Activated CD4-positive, alpha-beta memory T cell treated with anti-CD3 and anti-CD28 coated beads for 36 hours (primary cell): Measurements from ENCODE around the gene FAM117B. TPM values are rescaled to one million over a fixed set of nuclear protein-coding genes. Genes with fewer than 3 reads are reported as not detected.
"Not testable (repeated sequence)": the region's sequence is repeated elsewhere in the genome, so short reads cannot be mapped to it uniquely, and the experiment has no call there.

Source experiments
- CTCF ChIA-PET: fragments of 350-600 bp; sonication (Branson Sonifier 250); formaldehyde crosslinking; loops from one replicate; lab custom pipeline; 2021; ENCODE audit warnings: antibody characterized with exemption, inconsistent platforms; lab: Charles Lee
- POLR2A ChIA-PET: fragments of 350-600 bp; sonication (Branson Sonifier 250); formaldehyde crosslinking; loops from one replicate; lab custom pipeline; 2021; ENCODE audit warnings: antibody characterized with exemption; lab: Charles Lee
- DNase-seq: peaks from one replicate; pipeline ENCODE4 v3.0.0-alpha.2; 2020
- H3K27ac Mint-ChIP-seq: one replicate; pipeline ENCODE4 v1.8.0; 2021; ENCODE audit warnings: mixed read lengths
- H3K27me3 Mint-ChIP-seq: one replicate; pipeline ENCODE4 v1.8.0; 2021; ENCODE audit warnings: mixed read lengths
- H3K36me3 Mint-ChIP-seq: one replicate; pipeline ENCODE4 v1.8.0; 2021; ENCODE audit warnings: mixed read lengths
- H3K4me1 Mint-ChIP-seq: one replicate; pipeline ENCODE4 v1.8.0; 2021; ENCODE audit warnings: low read depth, mixed read lengths
- H3K4me3 Mint-ChIP-seq: one replicate; pipeline ENCODE4 v1.8.0; 2021; ENCODE audit warnings: mild to moderate bottlenecking, mixed read lengths
- H3K9me3 Mint-ChIP-seq: one replicate; pipeline ENCODE4 v1.8.0; 2021; ENCODE audit warnings: mixed read lengths
- intact Hi-C: fragments of 100-400 bp; cut with micrococcal nuclease; formaldehyde crosslinking; loops from one replicate; pipeline ENCODE4 v1.15.1; 2023
- total RNA-seq, 2 experiments: library from RNA; stranded (reverse); gene quantifications; one replicate each; pipeline ENCODE4 v1.2.3, GENCODE V29; 2021

Gene FAM117B
- total RNA-seq, 2 experiments from 2014 or later: 5.8 to 5.9 TPM

DNA sequence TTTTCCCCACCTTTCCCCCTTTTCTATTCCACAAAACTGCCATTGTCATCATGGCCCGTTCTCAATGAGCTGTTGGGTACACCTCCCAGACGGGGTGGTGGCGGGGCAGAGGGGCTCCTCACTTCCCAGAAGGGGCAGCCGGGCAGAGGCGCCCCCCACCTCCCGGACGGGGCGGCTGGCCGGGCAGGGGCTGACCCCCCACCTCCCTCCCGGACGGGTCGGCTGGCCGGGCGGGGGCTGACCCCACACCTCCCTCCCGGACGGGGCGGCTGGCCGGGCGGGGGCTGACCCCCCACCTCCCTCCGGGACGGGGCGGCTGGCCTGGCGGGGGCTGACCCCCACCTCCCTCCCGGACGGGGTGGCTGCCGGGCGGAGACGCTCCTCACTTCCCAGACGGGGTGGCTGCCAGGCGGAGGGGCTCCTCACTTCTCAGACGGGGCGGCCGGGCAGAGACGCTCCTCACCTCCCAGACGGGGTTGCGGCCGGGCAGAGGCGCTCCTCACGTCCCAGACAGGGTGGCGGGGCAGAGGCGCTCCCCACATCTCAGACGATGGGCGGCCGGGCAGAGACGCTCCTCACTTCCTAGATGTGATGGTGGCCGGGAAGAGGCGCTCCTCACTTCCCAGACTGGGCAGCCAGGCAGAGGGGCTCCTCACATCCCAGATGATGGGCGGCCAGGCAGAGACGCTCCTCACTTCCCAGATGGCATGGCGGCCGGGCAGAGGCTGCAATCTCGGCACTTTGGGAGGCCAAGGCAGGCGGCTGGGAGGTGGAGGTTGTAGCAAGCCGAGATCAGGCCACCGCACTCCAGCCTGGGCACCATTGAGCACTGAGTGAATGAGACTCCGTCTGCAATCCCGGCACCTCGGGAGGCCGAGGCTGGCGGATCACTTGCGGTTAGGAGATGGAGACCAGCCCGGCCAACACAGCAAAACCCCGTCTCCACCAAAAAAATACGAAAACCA is 80.5 kb downstream of the FAM117B start:
- H3K27me3 Mint-ChIP-seq, H3K27ac Mint-ChIP-seq, H3K4me3 Mint-ChIP-seq, DNase-seq, CTCF ChIA-PET, POLR2A ChIA-PET, intact Hi-C loops: not testable (repeated sequence)
- Mint-ChIP-seq H3K9me3 (peaks cover 35% of the 10 kb centered on the region), H3K36me3 (peaks cover 30% of the 10 kb centered on the region), H3K4me1 (peaks cover 23% of the 10 kb centered on the region)

GRCh38 chr2:202716114-202716718 is 81.4 kb downstream of the FAM117B start:
- H3K27ac Mint-ChIP-seq: no peak overlapping the region
- no peak for DNase-seq

GRCh38 chr2:202716953-202717597 is 82.3 kb downstream of the FAM117B start:
- Mint-ChIP-seq H3K9me3 (peaks cover 28% of the 10 kb centered on the region), H3K4me1 (peaks cover 18% of the 10 kb centered on the region), H3K36me3 (peaks cover 27% of the 10 kb centered on the region), H3K4me3 (no peak overlapping the region), H3K27me3 (no peaks in the 10 kb centered on the region), H3K27ac (no peak overlapping the region)
- POLR2A ChIA-PET: no interaction called here
- CTCF ChIA-PET: no interaction called here
- intact Hi-C loops: no loop called here
- DNase-seq: no peak

More at GRCh38 chr2:202716114-202716718, 81.4 kb downstream of the FAM117B start:
- intact Hi-C loops: no loop called here
- POLR2A ChIA-PET: no interaction called here
- Mint-ChIP-seq H3K9me3 (peaks cover 35% of the 10 kb centered on the region), H3K4me1 (peaks cover 23% of the 10 kb centered on the region), H3K36me3 (peaks cover 30% of the 10 kb centered on the region), H3K27me3 (no peaks in the 10 kb centered on the region), H3K4me3 (no peak overlapping the region)
- CTCF ChIA-PET: no interaction called here

DNA sequence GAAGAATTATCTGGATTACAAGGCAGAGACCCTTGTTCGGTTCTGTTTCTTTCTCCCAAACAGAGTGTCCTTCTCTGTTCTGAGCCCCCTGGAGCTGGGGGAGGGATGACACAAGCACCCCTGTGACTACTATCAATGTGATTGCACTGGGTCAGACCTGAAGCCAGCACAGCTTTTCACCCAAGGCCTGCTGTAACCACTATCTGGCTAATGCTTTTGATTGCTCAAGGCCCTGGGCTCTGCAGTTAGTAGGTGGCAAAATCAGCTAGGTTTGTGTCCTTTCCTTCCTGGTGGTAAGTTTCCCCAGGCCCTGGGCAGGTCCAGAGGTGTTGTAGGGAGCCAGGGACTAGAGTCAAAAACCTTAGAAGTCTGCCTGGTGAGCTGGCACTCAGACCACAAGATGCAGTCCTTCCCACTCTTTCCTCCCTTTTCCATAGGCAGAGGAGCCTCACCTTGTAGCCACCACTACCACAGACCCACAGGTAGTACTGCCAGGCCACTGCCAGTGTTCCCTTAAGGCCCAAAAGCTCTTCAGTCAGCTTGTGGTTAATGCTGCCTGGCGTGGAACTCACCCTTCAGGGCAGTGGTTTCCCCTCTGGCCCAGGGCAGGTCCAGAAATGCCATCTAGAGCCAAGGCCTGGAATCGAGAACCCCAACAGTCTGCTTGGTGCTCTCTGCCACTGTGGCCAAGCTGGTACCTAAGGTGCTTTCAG is 83.0 kb downstream of the FAM117B start:
- no peak overlapping the region for H3K4me3 Mint-ChIP-seq
- DNase-seq: peak; percentile 16
- no peaks in the 10 kb centered on the region for H3K27me3 Mint-ChIP-seq
- ChIA-PET CTCF (interaction anchor here (1.9 kb wide), 1 partner anchor 129 kb away, joined by 4 read pairs; no protein-coding TSS in a partner anchor), POLR2A (no interaction called here)
- H3K4me1 Mint-ChIP-seq: peaks cover 16% of the 10 kb centered on the region
- peaks cover 22% of the 10 kb centered on the region for H3K36me3 Mint-ChIP-seq
- intact Hi-C loops: no loop called here
- H3K9me3 Mint-ChIP-seq: peaks cover 23% of the 10 kb centered on the region
- no peak overlapping the region for H3K27ac Mint-ChIP-seq

DNA sequence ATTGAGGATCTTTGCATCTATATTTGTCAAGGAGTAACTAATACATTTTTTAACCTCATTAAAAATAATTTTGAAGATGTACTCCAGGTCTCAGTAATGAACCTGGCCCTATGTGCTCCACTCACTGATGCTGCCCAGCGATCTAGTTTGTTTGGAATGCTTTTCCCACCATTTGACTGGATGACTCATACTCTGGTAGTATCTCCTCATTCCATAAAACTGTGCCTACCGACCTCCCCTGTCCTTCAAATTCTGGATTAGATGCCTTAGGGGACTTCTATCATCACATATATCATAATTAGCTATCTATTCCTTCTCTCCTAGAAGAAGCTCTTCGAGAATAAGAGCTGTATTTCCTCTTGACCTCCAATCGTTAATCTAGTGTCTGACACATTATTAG is 83.8 kb downstream of the FAM117B start:
- Mint-ChIP-seq H3K9me3 (peaks cover 15% of the 10 kb centered on the region), H3K27ac (no peak overlapping the region), H3K4me1 (peaks cover 16% of the 10 kb centered on the region), H3K27me3 (no peaks in the 10 kb centered on the region), H3K4me3 (no peak overlapping the region), H3K36me3 (peaks cover 13% of the 10 kb centered on the region)
- CTCF ChIA-PET: interaction anchor here (0.5 to 1.9 kb wide), 2 partner anchors 33 to 130 kb away, joined by 3 to 4 read pairs; no protein-coding TSS in a partner anchor
- DNase-seq: no peak
- intact Hi-C loops: no loop called here
- POLR2A ChIA-PET: interaction anchor here (0.6 kb wide), 1 partner anchor 41 kb away, joined by 3 read pairs; no protein-coding TSS in a partner anchor

DNA sequence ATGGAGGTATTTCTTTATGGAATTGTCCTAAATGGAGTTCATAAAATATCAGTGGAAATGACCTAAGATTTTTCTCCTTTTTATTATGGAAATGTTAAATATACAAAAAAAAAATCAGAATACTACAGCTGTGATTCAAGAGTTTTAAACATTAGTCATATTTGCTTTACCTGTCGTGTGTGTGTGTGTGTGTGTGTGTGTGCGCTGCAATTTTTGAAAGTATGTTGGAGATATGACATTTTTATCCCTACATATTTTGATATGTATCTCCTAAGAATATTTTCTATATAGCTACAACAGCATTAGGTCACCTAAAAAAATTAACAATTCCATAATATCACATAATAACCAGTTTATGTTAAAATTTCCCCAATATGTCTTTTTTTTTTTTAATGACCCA is 85.5 kb downstream of the FAM117B start:
- H3K4me1 Mint-ChIP-seq: peaks cover 16% of the 10 kb centered on the region

DNA sequence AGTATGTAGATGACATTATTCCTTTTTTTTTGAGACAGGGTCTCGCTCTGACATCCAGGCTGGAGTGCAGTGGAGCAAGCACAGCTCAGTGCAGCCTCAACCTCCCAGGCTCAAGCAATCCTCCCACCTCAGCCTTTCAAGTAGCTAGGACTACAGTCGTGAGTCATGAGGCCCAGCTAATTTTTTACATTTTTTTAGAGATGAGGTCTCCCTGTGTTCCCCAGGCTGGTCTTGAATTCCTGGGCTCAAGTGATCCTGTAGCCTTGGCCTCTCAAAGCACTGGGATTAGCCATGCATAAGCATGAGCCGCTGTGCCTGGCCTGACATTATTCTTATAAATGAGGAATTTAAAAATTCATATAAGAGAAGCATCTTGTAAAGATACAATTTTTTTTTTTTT is 86.9 kb downstream of the FAM117B start:
- POLR2A ChIA-PET: no interaction called here
- CTCF ChIA-PET: no interaction called here
- Mint-ChIP-seq H3K27me3 (no peaks in the 10 kb centered on the region), H3K27ac (no peak overlapping the region), H3K9me3 (peaks cover 5% of the 10 kb centered on the region), H3K4me1 (peaks cover 16% of the 10 kb centered on the region), H3K36me3 (peaks cover 11% of the 10 kb centered on the region), H3K4me3 (no peak overlapping the region)
- intact Hi-C loops: no loop called here
- no peak for DNase-seq

More for the DNA sequence above, 85.5 kb downstream of the FAM117B start:
- Mint-ChIP-seq H3K9me3 (peaks cover 15% of the 10 kb centered on the region), H3K4me3 (no peak overlapping the region), H3K27me3 (no peaks in the 10 kb centered on the region), H3K36me3 (peaks cover 13% of the 10 kb centered on the region), H3K27ac (no peak overlapping the region)
- ChIA-PET POLR2A (no interaction called here), CTCF (no interaction called here)
- intact Hi-C loops: no loop called here
- no peak for DNase-seq

DNA sequence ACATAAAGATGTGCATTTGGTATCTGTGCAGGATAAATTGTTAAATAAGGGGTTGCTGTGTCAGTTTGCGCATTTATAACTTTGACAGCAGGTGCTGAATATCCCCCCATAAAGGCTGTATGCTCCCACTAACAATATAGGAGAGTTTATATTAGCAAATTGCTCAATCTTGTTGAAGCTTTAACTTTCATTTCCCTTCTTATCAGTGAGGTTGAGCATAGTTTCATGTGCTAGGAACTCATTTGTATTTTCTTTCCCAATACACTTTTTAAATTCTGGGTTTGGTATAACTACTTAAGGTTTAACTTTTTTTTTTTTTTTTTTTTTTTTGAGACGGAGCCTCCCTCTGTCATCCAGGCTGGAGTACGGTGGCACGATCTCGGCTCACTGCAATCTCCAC is 89.0 kb downstream of the FAM117B start:
- ChIA-PET POLR2A (no interaction called here), CTCF (no interaction called here)
- Mint-ChIP-seq H3K27ac (no peak overlapping the region), H3K4me3 (no peak overlapping the region), H3K36me3 (peaks cover 14% of the 10 kb centered on the region), H3K4me1 (peaks cover 3% of the 10 kb centered on the region), H3K27me3 (no peaks in the 10 kb centered on the region), H3K9me3 (no peaks in the 10 kb centered on the region)
- intact Hi-C loops: no loop called here
- no peak for DNase-seq

GRCh38 chr2:202726070-202726469 is 91.3 kb downstream of the FAM117B start:
- ChIA-PET CTCF (no interaction called here), POLR2A (no interaction called here)
- Mint-ChIP-seq H3K27ac (no peak overlapping the region), H3K9me3 (no peaks in the 10 kb centered on the region), H3K4me3 (no peak overlapping the region), H3K27me3 (no peaks in the 10 kb centered on the region), H3K36me3 (peaks cover 26% of the 10 kb centered on the region), H3K4me1 (no peaks in the 10 kb centered on the region)
- intact Hi-C loops: no loop called here
- no peak for DNase-seq

DNA sequence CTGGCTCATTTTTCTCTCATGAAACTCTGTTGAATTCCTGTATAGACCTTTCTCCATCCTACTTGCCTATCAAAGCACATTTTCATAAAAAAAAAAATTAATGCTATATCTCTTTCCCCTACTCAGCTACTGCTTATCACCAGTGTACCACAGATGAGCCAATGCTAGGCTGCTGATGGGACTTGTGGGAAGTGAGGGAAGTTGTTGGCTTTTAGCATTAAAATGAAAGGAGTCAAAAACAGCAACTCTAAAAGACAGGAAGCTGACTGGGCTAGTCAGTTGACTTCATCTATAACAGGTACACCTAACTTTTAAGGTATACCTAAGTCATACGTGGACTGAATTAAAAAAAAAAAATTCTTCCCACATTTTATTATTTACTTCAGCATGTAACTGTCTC is 102.1 kb downstream of the FAM117B start:
- intact Hi-C loops: no loop called here
- peaks cover 35% of the 10 kb centered on the region for H3K36me3 Mint-ChIP-seq
- POLR2A ChIA-PET: no interaction called here

DNA sequence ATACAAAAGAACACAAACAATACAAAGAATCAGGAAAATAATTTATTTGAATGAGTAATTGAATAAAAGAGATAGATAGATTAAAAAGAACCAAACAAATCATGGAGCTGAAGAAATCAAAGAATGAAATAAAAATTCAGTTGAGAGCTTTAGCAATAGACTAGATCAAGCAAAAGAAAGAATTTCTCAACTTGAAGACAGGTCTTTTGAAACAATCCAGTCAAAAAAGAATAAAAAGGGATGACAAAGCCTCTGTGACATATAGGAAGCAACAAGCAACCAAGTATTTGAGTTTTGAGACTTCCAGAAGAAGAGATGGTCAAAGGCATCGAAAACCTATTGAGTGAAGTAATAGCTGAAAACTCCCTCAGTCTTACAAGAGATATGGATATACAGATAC is 108.8 kb downstream of the FAM117B start:
- H3K27me3 Mint-ChIP-seq: no peaks in the 10 kb centered on the region
- ChIA-PET POLR2A (no interaction called here), CTCF (no interaction called here)
- no peak overlapping the region for H3K4me3 Mint-ChIP-seq
- intact Hi-C loops: no loop called here
- DNase-seq: no peak
- peaks cover 26% of the 10 kb centered on the region for H3K9me3 Mint-ChIP-seq
- no peak overlapping the region for H3K27ac Mint-ChIP-seq
- H3K4me1 Mint-ChIP-seq: no peaks in the 10 kb centered on the region
- H3K36me3 Mint-ChIP-seq: peaks cover 39% of the 10 kb centered on the region

More for the DNA sequence above, 102.1 kb downstream of the FAM117B start:
- DNase-seq: no peak
- CTCF ChIA-PET: interaction anchor here (0.6 kb wide), 1 partner anchor 35 kb away, joined by 4 read pairs; no protein-coding TSS in a partner anchor
- peaks cover 8% of the 10 kb centered on the region for H3K4me1 Mint-ChIP-seq
- H3K27me3 Mint-ChIP-seq: no peaks in the 10 kb centered on the region
- H3K4me3 Mint-ChIP-seq: no peak overlapping the region
- H3K27ac Mint-ChIP-seq: no peak overlapping the region
- H3K9me3 Mint-ChIP-seq: peaks cover 10% of the 10 kb centered on the region
